Right atrium auricular region (tissue), 2 donors: ENCODE data around the gene GPC2. TPM values are rescaled to one million over a fixed set of nuclear protein-coding genes. Genes with fewer than 3 reads are reported as not detected.

Source experiments
- DNase-seq: peaks from one replicate; pipeline ENCODE4 v3.0.0-alpha.2; 2019; ENCODE audit warnings: low spot score
- H3K27ac ChIP-seq, 2 donors: fragments of 200-600 bp; sonication (generic); 1 replicate in 1 of 2; 2 replicates in 1 of 2; pipeline ENCODE4 v1.5.1; 2016 to 2019
- H3K27me3 ChIP-seq, 2 donors: fragments of 200-600 bp; sonication (generic); one replicate each; pipeline versions ENCODE4 v1.5.1 to v1.6.0; 2017 to 2019
- H3K36me3 ChIP-seq: fragments of 200-600 bp; sonication (generic); one replicate; pipeline ENCODE4 v1.5.1; 2016
- H3K4me1 ChIP-seq, 2 donors: fragments of 200-600 bp; sonication (generic); one replicate each; pipeline versions ENCODE4 v1.5.1 to v1.6.0; 2017 to 2019
- H3K4me3 ChIP-seq, 2 donors: fragments of 200-600 bp; sonication (generic); 1 replicate in 1 of 2; 2 replicates in 1 of 2; pipeline ENCODE4 v1.5.1; 2017 to 2019; ENCODE audit warnings: mild to moderate bottlenecking in 1 of 2, moderate library complexity in 1 of 2
- H3K9me3 ChIP-seq, 2 donors: fragments of 200-600 bp; sonication (generic); one replicate each; pipeline ENCODE4 v1.5.1; 2019
- total RNA-seq, 2 donors: library from RNA; depleted of rRNA; stranded (reverse); fragments of >200 nt; gene quantifications; one replicate each; pipeline ENCODE4 v1.1.0, GENCODE V29; 2016
- TF ChIP-seq, protein P1 (sequence below), 2 donors: fragments of 200-600 bp; sonication (generic); IDR thresholded peaks; one replicate each; pipeline ENCODE4 v1.5.1; 2019; ENCODE audit warnings: antibody characterized with exemption in 2 of 2

The GPC2 gene
- total RNA-seq, 2 donors from 2014 or later = 0.12 TPM; not detected in 1

DNA sequence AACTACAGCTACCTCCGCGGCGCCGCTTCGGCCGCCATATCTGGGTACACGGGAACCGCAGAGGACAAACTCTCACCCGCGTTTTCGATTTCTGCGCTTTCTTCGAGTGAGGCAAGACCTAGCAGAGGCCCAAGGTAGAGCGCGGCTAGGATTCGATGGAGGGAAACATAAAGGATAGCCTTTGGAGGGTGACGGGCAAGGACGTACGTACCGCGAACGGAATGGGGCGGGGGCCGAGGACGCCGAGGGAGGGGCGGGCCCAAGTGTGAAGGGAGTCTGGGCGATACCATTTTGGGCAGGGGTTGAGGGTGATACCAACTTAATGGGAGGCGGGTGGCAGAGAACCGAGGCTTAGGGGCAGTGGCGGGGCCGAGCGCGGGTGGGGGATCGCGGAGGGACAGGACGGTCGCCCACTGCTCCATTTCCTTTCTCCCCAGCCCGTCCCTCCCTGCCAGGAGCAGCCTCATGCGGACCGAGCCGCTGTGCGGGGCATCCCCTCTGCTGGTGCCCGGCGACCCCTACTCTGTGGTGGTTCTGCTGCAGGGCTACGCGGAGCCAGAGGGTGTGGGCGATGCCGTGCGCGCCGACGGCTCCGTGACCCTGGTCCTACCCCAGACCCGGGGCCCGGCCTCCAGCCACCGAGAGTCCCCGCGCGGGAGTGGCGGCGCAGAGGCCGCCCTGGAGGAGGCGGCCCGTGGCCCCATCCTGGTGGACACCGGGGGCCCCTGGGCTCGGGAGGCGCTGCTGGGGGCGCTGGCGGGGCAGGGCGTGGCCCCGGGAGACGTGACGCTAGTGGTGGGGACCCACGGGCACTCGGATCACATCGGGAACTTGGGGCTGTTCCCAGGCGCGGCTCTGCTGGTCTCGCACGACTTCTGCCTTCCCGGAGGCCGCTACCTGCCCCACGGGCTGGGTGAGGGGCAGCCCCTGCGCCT is 50.0 kb downstream of the GPC2 start, which contains the start of gene MBLAC1:
Gene MBLAC1 (plus strand): TSS at position 37 of the 935 bp plus-strand sequence. CDS start 429 bp downstream, at position 466.
- peak within 1 kb of the TSS; percentile 95 to 97 for H3K27ac ChIP-seq
- peaks cover 0 to 34% of the 10 kb centered on the region in 2 donors for H3K4me1 ChIP-seq
- H3K27me3 ChIP-seq = no peaks in the 10 kb centered on the region
- DNase-seq = peak; percentile 87
- peak within 1 kb of the TSS; percentile 88 to 94 for H3K4me3 ChIP-seq
- no peaks in the 10 kb centered on the region for H3K36me3 ChIP-seq
- TF ChIP-seq, protein P1, sequence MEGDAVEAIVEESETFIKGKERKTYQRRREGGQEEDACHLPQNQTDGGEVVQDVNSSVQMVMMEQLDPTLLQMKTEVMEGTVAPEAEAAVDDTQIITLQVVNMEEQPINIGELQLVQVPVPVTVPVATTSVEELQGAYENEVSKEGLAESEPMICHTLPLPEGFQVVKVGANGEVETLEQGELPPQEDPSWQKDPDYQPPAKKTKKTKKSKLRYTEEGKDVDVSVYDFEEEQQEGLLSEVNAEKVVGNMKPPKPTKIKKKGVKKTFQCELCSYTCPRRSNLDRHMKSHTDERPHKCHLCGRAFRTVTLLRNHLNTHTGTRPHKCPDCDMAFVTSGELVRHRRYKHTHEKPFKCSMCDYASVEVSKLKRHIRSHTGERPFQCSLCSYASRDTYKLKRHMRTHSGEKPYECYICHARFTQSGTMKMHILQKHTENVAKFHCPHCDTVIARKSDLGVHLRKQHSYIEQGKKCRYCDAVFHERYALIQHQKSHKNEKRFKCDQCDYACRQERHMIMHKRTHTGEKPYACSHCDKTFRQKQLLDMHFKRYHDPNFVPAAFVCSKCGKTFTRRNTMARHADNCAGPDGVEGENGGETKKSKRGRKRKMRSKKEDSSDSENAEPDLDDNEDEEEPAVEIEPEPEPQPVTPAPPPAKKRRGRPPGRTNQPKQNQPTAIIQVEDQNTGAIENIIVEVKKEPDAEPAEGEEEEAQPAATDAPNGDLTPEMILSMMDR (IDR thresholded peaks at IDR 0.05) = no peak
- H3K9me3 ChIP-seq = no peaks in the 10 kb centered on the region

DNA sequence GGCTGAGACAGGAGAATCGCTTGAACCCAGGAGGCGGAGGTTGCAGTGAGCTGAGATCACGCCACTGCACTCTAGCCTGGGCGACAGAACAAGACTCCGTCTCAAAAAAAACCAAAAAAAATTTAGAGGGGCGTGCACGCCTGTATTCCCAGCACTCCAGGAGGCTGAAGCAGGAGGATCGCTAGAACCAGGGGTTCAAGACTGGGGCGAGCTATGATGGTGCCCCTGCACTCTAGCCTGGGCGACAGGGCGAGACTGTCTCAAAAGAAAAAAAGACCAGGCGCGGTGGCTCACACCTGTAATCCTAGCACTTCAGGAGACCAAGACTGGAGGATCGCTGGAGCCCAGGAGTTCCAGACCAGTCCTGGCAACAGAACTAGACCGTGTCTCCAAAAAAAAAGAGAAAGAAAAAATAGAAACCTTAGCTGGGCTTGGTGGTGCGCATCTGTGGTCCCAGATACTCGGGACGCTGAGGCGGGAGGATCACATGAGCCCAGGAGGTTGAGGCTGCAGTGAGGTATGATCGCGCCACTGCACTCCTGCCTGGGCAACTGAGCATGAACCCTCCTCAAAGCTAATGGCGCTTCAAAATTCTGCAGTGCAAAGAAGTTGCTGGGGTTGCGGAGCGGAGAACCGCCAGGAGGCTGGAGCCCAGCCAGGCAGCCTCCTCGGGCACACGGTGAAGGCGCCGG is 50.8 kb downstream of the GPC2 start:
- peaks cover 0 to 34% of the 10 kb centered on the region in 2 donors for H3K4me1 ChIP-seq
- no peaks in the 10 kb centered on the region for H3K36me3 ChIP-seq
- DNase-seq = no peak
- TF ChIP-seq, protein P1 (IDR thresholded peaks at IDR 0.05) = no peak
- H3K9me3 ChIP-seq = no peaks in the 10 kb centered on the region
- H3K4me3 ChIP-seq = peak overlapping the region; percentile 88 to 94
- no peaks in the 10 kb centered on the region for H3K27me3 ChIP-seq
- peak overlapping the region; percentile 95 to 97 for H3K27ac ChIP-seq

DNA sequence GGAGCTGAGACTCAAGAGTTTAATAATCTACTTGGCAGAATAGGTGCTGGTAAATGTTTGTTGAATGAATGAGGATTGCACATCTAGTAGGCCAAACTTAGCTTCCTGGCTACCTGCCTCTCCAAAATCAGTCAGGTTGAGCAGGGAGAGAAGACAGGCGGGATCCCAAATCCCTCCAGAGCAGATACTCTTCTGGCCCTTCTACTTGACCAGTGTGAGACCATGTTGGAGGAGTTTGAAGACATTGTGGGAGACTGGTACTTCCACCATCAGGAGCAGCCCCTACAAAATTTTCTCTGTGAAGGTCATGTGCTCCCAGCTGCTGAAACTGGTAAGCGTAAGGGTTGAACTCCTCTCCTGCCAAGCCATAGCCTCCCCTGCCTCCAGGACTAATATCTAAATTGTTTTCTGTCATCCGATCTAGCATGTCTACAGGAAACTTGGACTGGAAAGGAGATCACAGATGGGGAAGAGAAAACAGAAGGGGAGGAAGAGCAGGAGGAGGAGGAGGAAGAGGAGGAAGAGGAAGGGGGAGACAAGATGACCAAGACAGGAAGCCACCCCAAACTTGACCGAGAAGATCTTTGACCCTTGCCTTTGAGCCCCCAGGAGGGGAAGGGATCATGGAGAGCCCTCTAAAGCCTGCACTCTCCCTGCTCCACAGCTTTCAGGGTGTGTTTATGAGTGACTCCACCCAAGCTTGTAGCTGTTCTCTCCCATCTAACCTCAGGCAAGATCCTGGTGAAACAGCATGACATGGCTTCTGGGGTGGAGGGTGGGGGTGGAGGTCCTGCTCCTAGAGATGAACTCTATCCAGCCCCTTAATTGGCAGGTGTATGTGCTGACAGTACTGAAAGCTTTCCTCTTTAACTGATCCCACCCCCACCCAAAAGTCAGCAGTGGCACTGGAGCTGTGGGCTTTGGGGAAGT is 52.6 kb downstream of the GPC2 start:
- TF ChIP-seq, protein P1 (IDR thresholded peaks at IDR 0.05) = no peak
- H3K27ac ChIP-seq = no peak overlapping the region
- H3K4me1 ChIP-seq = peaks cover 0 to 37% of the 10 kb centered on the region in 2 donors
- H3K4me3 ChIP-seq = no peak overlapping the region
- no peak for DNase-seq
- no peaks in the 10 kb centered on the region for H3K9me3 ChIP-seq
- H3K27me3 ChIP-seq = no peaks in the 10 kb centered on the region
- H3K36me3 ChIP-seq = no peaks in the 10 kb centered on the region

DNA sequence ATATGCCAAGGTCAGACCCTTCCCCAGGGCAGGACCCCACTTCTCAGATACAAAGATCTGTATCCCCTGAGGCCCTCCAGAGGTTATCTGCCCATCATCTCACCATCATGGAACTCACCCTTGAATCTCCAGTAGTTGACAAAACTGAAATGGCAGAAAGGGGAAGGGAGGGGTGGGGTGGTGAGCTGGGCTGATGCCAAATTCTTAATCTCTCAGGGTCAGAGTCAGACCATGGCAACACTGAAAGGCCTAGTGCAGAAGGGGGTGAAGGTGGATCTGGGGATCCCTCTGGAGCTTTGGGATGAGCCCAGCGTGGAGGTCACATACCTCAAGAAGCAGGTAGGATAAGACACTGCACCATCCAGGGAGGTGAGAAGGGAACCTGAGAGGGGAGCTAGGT is 54.6 kb downstream of the GPC2 start:
- no peak overlapping the region for H3K27ac ChIP-seq
- DNase-seq = no peak
- H3K27me3 ChIP-seq = no peaks in the 10 kb centered on the region
- no peaks in the 10 kb centered on the region for H3K9me3 ChIP-seq
- TF ChIP-seq, protein P1 (IDR thresholded peaks at IDR 0.05) = no peak
- no peaks in the 10 kb centered on the region for H3K36me3 ChIP-seq
- peaks cover 0 to 37% of the 10 kb centered on the region in 2 donors for H3K4me1 ChIP-seq
- H3K4me3 ChIP-seq = no peak overlapping the region

DNA sequence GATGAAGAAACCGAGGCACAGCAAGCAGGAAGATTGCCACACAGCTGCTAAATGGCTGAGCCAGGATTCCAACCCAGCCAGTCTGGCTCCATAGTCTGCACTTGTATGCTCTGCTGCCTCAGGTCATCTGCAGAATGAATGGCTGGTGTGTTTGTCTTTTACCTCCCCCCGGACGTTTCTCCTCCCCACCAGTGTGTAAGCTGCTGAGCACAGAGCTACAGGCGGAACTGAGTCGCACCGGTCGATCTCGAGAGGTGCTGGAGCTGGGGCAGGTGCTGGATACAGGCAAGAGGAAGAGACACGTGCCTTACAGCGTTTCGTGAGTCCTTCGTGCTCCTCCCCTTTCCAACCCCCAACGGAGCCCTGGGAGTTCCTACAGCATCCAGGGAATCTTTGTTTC is 55.1 kb downstream of the GPC2 start:
- TF ChIP-seq, protein P1 (IDR thresholded peaks at IDR 0.05) = no peak
- Histone ChIP-seq H3K27me3 (no peaks in the 10 kb centered on the region), H3K27ac (no peak overlapping the region), H3K36me3 (no peaks in the 10 kb centered on the region), H3K9me3 (no peaks in the 10 kb centered on the region), H3K4me1 (peaks cover 0 to 37% of the 10 kb centered on the region in 2 donors), H3K4me3 (no peak overlapping the region)
- no peak for DNase-seq
